Kidney epithelial cell (primary cell): ENCODE measurements around the gene MEGF11. TPM values are rescaled to one million over a fixed set of nuclear protein-coding genes. Genes with fewer than 3 reads are reported as not detected.
A peak's percentile ranks its signal among the peaks of the same experiment; 100 is the strongest.

ENCODE experiments used
- DNase-seq: peaks from one replicate; pipeline ENCODE4 v3.0.0-alpha.2; 2010; ENCODE audit warnings: low read depth
- H3K27me3 ChIP-seq: 2 replicates; pipeline ENCODE4 v1.6.0; 2011; ENCODE audit warnings: low read length; ENCODE audit not compliant: control insufficient read depth, insufficient read depth
- H3K36me3 ChIP-seq: 2 replicates; pipeline ENCODE4 v1.5.1; 2011; ENCODE audit warnings: low read length; ENCODE audit not compliant: control insufficient read depth, insufficient read depth
- H3K4me3 ChIP-seq: 2 replicates; pipeline ENCODE4 v1.5.1; 2011; ENCODE audit warnings: low read depth, mild to moderate bottlenecking, control low read depth, low read length
- CTCF ChIP-seq: IDR thresholded peaks from 2 replicates; pipeline ENCODE4 v1.5.1; 2011; ENCODE audit warnings: mild to moderate bottlenecking, moderate library complexity, low read length, control low read depth, inconsistent platforms; ENCODE audit not compliant: insufficient read depth, poor library complexity, severe bottlenecking
- total RNA-seq: library from RNA; depleted of rRNA; stranded (reverse); fragments of >200 nt; gene quantifications from 2 replicates; pipeline ENCODE4 v1.2.3, GENCODE V29; 2015

Gene MEGF11
- total RNA-seq, 1 donor from 2014 or later, result 0.63 TPM

GRCh38 chr15:66294157-66294931 lies 40.8 kb upstream of the MEGF11 start:
- Histone ChIP-seq H3K4me3 (peak overlapping the region; percentile 44), H3K27me3 (no peaks in the 10 kb centered on the region), H3K36me3 (no peaks in the 10 kb centered on the region)
- DNase-seq, result peak; percentile 45
- TF ChIP-seq CTCF, result no peak

GRCh38 chr15:66293419-66294156 lies 40.0 kb upstream of the MEGF11 start, which contains the start of gene DIS3L:
TSS of gene DIS3L (plus strand) at chr15:66293568. CDS start at chr15:66293597, 29 bp downstream.
- Histone ChIP-seq H3K4me3 (peak within 1 kb of the TSS; percentile 44), H3K36me3 (no peaks in the 10 kb centered on the region), H3K27me3 (no peaks in the 10 kb centered on the region)
- no peak for TF ChIP-seq CTCF
- no peak for DNase-seq

GRCh38 chr15:66292571-66293418 lies 39.2 kb upstream of the MEGF11 start:
- no peak for DNase-seq
- Histone ChIP-seq H3K4me3 (peak overlapping the region; percentile 44), H3K27me3 (no peaks in the 10 kb centered on the region), H3K36me3 (no peaks in the 10 kb centered on the region)
- no peak for TF ChIP-seq CTCF

- no peak for TF ChIP-seq CTCF
- Histone ChIP-seq H3K27me3 (no peaks in the 10 kb centered on the region), H3K36me3 (no peaks in the 10 kb centered on the region), H3K4me3 (no peak overlapping the region)
- no peak for DNase-seq
These were observed 38.4 kb upstream of the MEGF11 start for GRCh38 chr15:66291816-66292570.

- TF ChIP-seq CTCF, result no peak
- Histone ChIP-seq H3K4me3 (no peak overlapping the region), H3K36me3 (no peaks in the 10 kb centered on the region), H3K27me3 (no peaks in the 10 kb centered on the region)
- DNase-seq, result no peak
These were observed 37.0 kb upstream of the MEGF11 start for GRCh38 chr15:66290518-66290917.
